T1000 (cell line): ENCODE data around the gene SLC27A1.

ENCODE experiments used
- DNase-seq: peaks from one replicate; lab custom pipeline; 2025; ENCODE audit warnings: mixed read lengths; lab: John Stamatoyannopoulos, UW

Gene SLC27A1

DNA sequence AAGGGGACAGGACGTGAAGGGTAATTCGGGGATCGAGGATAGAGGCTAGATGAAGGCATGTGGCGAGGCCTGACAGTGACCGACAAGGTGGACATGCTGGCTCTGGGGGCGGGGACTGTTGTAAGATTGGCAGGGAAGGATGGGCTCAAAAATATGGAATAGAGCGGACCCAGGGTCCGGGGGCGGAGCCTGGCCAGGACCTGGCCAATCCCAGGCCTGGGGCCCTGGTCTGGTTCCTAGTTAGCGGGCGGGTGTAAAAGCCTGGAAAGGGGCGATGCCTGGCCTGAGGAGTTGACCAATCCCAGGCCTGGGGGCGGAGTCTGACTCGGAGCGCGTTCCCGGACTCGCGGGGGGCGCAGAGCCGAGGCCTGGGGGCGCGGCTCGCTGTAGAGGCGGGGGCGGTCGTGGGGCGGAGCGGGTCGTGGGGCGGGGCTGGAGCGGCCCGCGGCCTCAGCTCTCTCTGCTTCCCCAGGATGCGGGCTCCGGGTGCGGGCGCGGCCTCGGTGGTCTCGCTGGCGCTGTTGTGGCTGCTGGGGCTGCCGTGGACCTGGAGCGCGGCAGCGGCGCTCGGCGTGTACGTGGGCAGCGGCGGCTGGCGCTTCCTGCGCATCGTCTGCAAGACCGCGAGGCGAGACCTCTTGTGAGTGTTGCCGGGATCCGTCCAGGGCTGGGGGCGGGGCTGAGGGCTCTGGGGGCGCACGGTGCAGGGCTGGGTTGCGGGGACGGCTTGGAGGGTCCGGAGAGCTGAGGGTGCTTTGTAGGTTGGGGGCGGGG is at the start of gene SLC27A1:
Gene SLC27A1 (plus strand): TSS at position 457 of the 774 bp plus-strand sequence. CDS start 17 bp downstream, at position 474.
- DNase-seq = peak; percentile 98

GRCh38 chr19:17421942-17422341 is 48.4 kb upstream of the SLC27A1 start:
- DNase-seq = no peak

GRCh38 chr19:17423429-17424208 is 46.7 kb upstream of the SLC27A1 start:
- DNase-seq = no peak

- DNase-seq = no peak
Measured at GRCh38 chr19:17424743-17425365, 45.5 kb upstream of the SLC27A1 start.

- no peak for DNase-seq
Measured at GRCh38 chr19:17429641-17430113, 40.6 kb upstream of the SLC27A1 start.

DNA sequence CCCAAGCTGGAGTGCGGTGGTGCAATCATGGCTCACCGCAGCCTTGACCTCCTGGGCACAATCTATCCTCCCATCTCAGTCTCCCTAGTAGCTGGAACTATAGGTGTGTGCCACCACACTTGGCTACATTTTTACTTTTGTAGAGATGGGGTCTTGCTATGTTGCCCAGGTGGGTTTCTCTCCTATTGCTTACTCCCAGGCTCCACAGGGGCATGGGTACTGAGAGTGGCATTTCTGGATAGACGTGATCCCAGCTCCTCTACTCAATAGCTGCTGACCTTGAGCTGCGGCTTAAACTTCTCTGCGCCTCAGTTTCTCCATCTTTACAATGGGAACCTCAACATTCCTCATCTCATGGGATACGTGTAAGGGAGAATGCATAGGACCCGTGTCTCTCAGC is 38.9 kb upstream of the SLC27A1 start:
- DNase-seq = no peak

DNA sequence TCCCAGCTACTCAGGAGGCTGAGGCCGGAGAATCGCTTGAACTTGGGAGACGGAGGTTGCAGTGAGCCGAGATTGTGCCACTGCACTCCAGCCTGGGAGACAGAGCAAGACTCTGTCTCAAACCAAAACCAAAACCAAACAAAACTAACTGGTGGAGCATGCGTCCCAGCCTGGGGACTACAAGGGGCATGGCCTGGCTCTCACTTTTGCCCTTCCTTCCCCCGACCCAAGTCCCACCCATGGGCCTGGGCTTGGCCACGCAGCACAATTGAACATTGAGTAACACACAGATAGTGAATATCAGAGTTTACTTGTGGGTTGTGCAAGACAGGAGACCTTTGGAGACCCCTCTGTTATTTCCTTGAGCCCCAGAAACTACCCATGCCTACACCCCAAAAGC is 35.1 kb upstream of the SLC27A1 start:
- no peak for DNase-seq

DNA sequence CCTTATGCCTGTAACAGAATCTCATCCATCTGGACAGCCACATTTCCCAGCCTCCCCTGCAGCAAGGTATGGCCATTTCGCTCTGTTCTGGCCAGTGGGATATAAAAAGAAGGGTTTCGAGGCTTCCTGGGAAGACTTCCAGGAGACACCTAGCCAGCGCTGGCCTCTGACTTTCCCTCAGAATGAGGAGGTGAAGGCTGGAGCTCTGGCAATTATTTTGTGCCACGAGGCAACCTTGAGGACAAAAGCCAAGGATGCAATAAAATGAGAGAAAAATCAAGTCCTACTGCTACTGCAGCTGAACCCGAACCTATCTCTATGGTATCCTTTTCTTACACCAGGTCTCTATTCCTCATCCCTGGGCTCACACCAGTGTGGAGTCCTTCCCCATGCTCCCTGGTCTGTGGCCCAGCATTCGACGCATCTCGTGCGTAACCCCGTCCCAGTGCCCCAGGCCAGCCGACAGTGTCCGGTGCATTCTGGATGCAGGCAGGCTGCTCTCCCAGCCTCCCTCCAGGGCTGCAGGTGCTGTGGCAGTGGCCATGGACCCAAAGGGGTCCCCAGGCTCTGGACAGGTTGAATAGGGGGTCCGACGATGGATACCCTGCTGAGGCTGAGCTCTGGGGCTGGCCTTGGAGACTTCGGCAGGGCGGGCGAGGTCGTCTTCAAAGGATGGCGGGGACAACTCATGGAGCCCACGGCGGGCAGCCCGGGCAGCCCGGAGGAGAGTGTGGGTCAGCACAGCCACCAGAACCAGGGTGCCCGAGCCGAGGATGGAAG is 34.0 kb upstream of the SLC27A1 start:
- no peak for DNase-seq

- no peak for DNase-seq
Measured at GRCh38 chr19:17436874-17437267, 33.5 kb upstream of the SLC27A1 start.

DNA sequence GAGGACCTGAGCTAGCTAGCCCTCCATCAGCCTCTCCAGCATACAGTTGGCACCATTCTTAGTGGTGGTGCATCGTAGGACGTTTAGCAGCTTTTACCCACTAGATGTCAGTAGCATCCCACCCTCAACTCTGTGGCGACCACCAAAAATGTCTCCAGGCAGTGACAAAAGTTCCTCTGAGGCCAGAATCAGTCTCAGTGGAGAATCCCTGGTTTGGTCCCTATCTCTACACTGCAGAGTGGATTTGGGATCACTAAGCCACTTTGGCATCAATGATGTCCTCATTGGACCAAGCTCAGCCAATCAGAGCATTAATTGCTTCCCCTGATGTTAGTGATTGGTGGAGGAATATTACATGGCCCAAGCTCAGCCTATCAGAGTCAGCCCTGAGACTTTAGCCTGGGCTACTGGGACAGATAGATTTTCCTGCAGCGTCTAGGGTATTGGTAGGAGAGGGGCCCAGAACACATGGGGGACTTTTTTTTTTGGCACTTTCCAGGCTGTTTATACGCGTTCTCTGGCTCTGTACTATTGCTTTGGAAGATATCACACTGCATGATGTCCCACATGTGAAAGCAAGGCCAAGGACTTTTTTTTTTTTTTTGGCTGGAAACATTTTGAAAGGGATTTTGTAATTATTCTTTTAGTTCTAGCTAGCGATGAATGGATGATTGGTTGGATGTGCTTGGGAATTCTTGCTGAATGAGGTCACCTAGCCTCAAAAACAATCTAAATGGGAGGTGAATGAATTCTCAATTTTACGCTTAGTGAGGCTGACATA is 28.9 kb upstream of the SLC27A1 start:
- no peak for DNase-seq

GRCh38 chr19:17445526-17446165 is 24.7 kb upstream of the SLC27A1 start:
- DNase-seq = no peak

DNA sequence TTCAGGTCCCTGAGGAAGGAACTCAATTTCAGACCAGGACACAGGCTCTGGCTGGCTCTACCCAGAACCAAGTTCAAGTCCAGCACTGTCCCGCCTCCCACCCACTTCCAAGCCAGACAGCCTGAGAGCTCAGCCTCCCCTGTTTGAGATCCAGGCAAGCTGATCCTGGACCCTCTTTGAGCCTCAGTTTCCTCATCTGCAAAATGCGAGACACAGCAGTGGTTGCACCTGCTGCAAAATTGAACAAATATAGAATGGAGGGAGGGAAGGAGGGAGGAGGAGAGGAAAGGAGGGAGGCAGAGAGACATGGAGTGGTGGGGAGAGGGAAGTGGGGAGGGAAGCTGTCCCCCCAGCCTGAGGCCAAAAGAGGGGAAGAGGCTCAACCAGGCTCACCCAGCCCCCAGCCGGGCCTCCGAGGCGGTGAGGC is 22.6 kb upstream of the SLC27A1 start:
- DNase-seq = no peak

GRCh38 chr19:17448131-17448967 is 22.0 kb upstream of the SLC27A1 start, which contains the start of gene TMEM221:
Gene TMEM221, minus strand, starts transcription at chr19:17448668. Its CDS starts 206 bp downstream, at chr19:17448462.
- no peak for DNase-seq

- DNase-seq = no peak
Measured at GRCh38 chr19:17450264-17451075, 19.9 kb upstream of the SLC27A1 start.

GRCh38 chr19:17451820-17452219 is 18.5 kb upstream of the SLC27A1 start:
- DNase-seq = no peak

GRCh38 chr19:17454576-17455071 is 15.7 kb upstream of the SLC27A1 start:
- DNase-seq = no peak

- no peak for DNase-seq
Measured at GRCh38 chr19:17455308-17456123, 14.8 kb upstream of the SLC27A1 start.

GRCh38 chr19:17456127-17456526 is 14.2 kb upstream of the SLC27A1 start:
- DNase-seq = no peak
